CD14-positive monocyte (primary cell): ENCODE results near the gene SMIM43. TPM values are rescaled to one million over a fixed set of nuclear protein-coding genes. Genes with fewer than 3 reads are reported as not detected.

Source experiments
- DNase-seq, 3 donors: peaks; one replicate each; pipeline ENCODE4 v3.0.0-alpha.2; 2011 to 2022
- H2AFZ ChIP-seq: 2 replicates; pipeline ENCODE4 v1.6.0; 2012; ENCODE audit warnings: mild to moderate bottlenecking, low read depth, low read length, inconsistent platforms; ENCODE audit not compliant: insufficient read depth, poor library complexity, severe bottlenecking
- H3K27ac ChIP-seq, 2 donors: 1 replicate in 1 of 2; 2 replicates in 1 of 2; pipeline ENCODE4 v1.5.1; 2012 to 2013; ENCODE audit warnings: low read length in 2 of 2, control low read depth in 1 of 2, inconsistent platforms in 1 of 2, low read depth in 1 of 2, mild to moderate bottlenecking in 1 of 2
- H3K27me3 ChIP-seq, 2 donors: one replicate each; pipeline versions ENCODE4 v1.6.0 to v1.6.1; 2011 to 2013; ENCODE audit warnings: low read length in 2 of 2; ENCODE audit not compliant: control insufficient read depth in 2 of 2, insufficient read depth in 2 of 2
- H3K36me3 ChIP-seq, 2 donors: replicated peaks in 1 of 2; 1 replicate in 1 of 2; 2 replicates in 1 of 2; pipeline versions ENCODE4 v1.5.1 to v1.6.1; 2012 to 2013; ENCODE audit warnings: low read length in 2 of 2, control low read depth in 1 of 2, inconsistent platforms in 1 of 2, mild to moderate bottlenecking in 1 of 2; ENCODE audit not compliant: insufficient read depth in 2 of 2, control insufficient read depth in 1 of 2
- H3K4me1 ChIP-seq, 2 donors: 1 replicate in 1 of 2; 2 replicates in 1 of 2; pipeline versions ENCODE4 v1.5.1 to v1.6.1; 2012 to 2013; ENCODE audit warnings: low read length in 2 of 2, control low read depth in 1 of 2, inconsistent platforms in 1 of 2, mild to moderate bottlenecking in 1 of 2, moderate library complexity in 1 of 2; ENCODE audit not compliant: insufficient read depth in 2 of 2, control insufficient read depth in 1 of 2
- H3K4me2 ChIP-seq: replicated peaks from 2 replicates; pipeline ENCODE3; 2012; ENCODE audit warnings: low read length, moderate library complexity, mild to moderate bottlenecking; ENCODE audit not compliant: poor library complexity, severe bottlenecking; ENCODE audit errors: extremely low read depth
- H3K4me3 ChIP-seq, 3 experiments: fragments of 200-600 bp in 1 of 3; sonication (generic) in 1 of 3; replicated peaks in 1 of 3; 1 replicate in 2 of 3; 2 replicates in 1 of 3; pipeline ENCODE4 v1.5.1; 2011 to 2013; ENCODE audit warnings: low read length in 3 of 3, mild to moderate bottlenecking in 3 of 3, control low read depth in 2 of 3, low read depth in 2 of 3, inconsistent platforms in 1 of 3, moderate library complexity in 1 of 3
- H3K79me2 ChIP-seq: 2 replicates; pipeline ENCODE4 v1.6.0; 2012; ENCODE audit warnings: mild to moderate bottlenecking, control low read depth, inconsistent platforms, low read length, moderate library complexity; ENCODE audit not compliant: insufficient read depth
- H3K9ac ChIP-seq: 2 replicates; pipeline ENCODE4 v1.6.0; 2017; ENCODE audit warnings: low read length, mild to moderate bottlenecking; ENCODE audit not compliant: insufficient read depth, poor library complexity, severe bottlenecking
- H3K9me3 ChIP-seq, 2 donors: replicated peaks in 1 of 2; 1 replicate in 1 of 2; 2 replicates in 1 of 2; pipeline versions ENCODE4 v1.5.1 to v1.6.1; 2012 to 2013; ENCODE audit warnings: low read length in 2 of 2, control low read depth in 1 of 2; ENCODE audit not compliant: control insufficient read depth in 1 of 2, insufficient read depth in 1 of 2
- H4K20me1 ChIP-seq: 2 replicates; pipeline ENCODE4 v1.6.0; 2012; ENCODE audit warnings: mild to moderate bottlenecking, low read length, control low read depth, moderate library complexity; ENCODE audit not compliant: insufficient read depth
- H3K27ac Mint-ChIP-seq, 7 donors: one replicate each; pipeline ENCODE4 v1.8.0; 2020; ENCODE audit warnings: mild to moderate bottlenecking in 7 of 7, mixed read lengths in 7 of 7, moderate library complexity in 6 of 7, inconsistent platforms in 2 of 7
- H3K27me3 Mint-ChIP-seq, 3 donors: one replicate each; pipeline ENCODE4 v1.8.0; 2021 to 2022; ENCODE audit warnings: low read depth in 3 of 3, mild to moderate bottlenecking in 3 of 3, mixed read lengths in 3 of 3, moderate library complexity in 3 of 3, inconsistent platforms in 1 of 3
- H3K36me3 Mint-ChIP-seq, 2 donors: one replicate each; pipeline ENCODE4 v1.8.0; 2020; ENCODE audit warnings: mixed read lengths in 2 of 2, inconsistent platforms in 1 of 2, mild to moderate bottlenecking in 1 of 2
- H3K4me1 Mint-ChIP-seq: one replicate; pipeline ENCODE4 v1.8.0; 2020; ENCODE audit warnings: mild to moderate bottlenecking, mixed read lengths
- H3K4me3 Mint-ChIP-seq, 2 donors: one replicate each; pipeline ENCODE4 v1.8.0; 2020; ENCODE audit warnings: mild to moderate bottlenecking in 2 of 2, mixed read lengths in 2 of 2, moderate library complexity in 1 of 2
- H3K9me3 Mint-ChIP-seq, 7 donors: one replicate each; pipeline ENCODE4 v1.8.0; 2020 to 2022; ENCODE audit warnings: mixed read lengths in 7 of 7, mild to moderate bottlenecking in 6 of 7, moderate library complexity in 6 of 7, inconsistent platforms in 2 of 7
- CTCF ChIP-seq: fragments of 200-600 bp; IDR thresholded peaks from one replicate; pipeline ENCODE4 v1.8.0; 2022; ENCODE audit warnings: antibody characterized with exemption, mild to moderate bottlenecking
- WGBS: methylation state at CpG from one replicate; pipeline ENCODE4 v1.1.5; 2013; ENCODE audit warnings: missing lambda C conversion rate; ENCODE audit not compliant: insufficient coverage; 5-methylcytosine and 5-hydroxymethylcytosine counted together
- intact Hi-C, 2 donors: fragments of 100-400 bp; cut with micrococcal nuclease; formaldehyde crosslinking; loops; one replicate each; pipeline versions ENCODE4 v1.15.0 to v1.15.1; 2023
- polyA plus RNA-seq, 3 donors: library from polyadenylated mRNA; depleted of rRNA in 1 of 3; unstranded in 2 of 3; stranded (reverse) in 1 of 3; fragments of 300-500 nt in 2 of 3; fragments of >200 nt in 1 of 3; fragmentation: Illumina TruSeq in 2 of 3; gene quantifications; 1 replicate in 2 of 3; 2 replicates in 1 of 3; pipeline ENCODE4 v1.2.3, GENCODE V29; 2012 to 2021

SMIM43 gene
- polyA plus RNA-seq, 3 donors: not detected

- DNase-seq: peak; percentile 90 to 97 (median 96)
- H3K4me3 Mint-ChIP-seq: peak within 1 kb of the TSS; percentile 87 to 95
- peak within 1 kb of the TSS; percentile 96 for H3K4me2 ChIP-seq
- H3K9me3 Mint-ChIP-seq: no peaks in the 10 kb centered on the region
- peak within 1 kb of the TSS; percentile 93 to 99 (median 98) for H3K27ac Mint-ChIP-seq
- no peaks in the 10 kb centered on the region for H4K20me1 ChIP-seq
- peaks cover 36% of the 10 kb centered on the region for H3K79me2 ChIP-seq
- H3K4me3 ChIP-seq: peak within 1 kb of the TSS; percentile 69 to 95 (median 74)
- peak within 1 kb of the TSS; percentile 75 to 95 for H3K27ac ChIP-seq
- no peaks in the 10 kb centered on the region for H3K27me3 ChIP-seq
- WGBS: under 1% methylated on average over 33 of the region's 48 CpGs
- peaks cover 17 to 30% of the 10 kb centered on the region in 2 donors for H3K4me1 ChIP-seq
- H3K9me3 ChIP-seq: no peaks in the 10 kb centered on the region
- peak within 1 kb of the TSS; percentile 79 for H3K9ac ChIP-seq
- peaks cover 22 to 27% of the 10 kb centered on the region in 2 donors for H3K36me3 Mint-ChIP-seq
- peaks cover 2 to 3% (median 2%) of the 10 kb centered on the region in 3 donors for H3K27me3 Mint-ChIP-seq
- peaks cover 28 to 35% of the 10 kb centered on the region in 2 donors for H3K36me3 ChIP-seq
- intact Hi-C loops: loop anchor here (2.0 to 5.0 kb wide), 2 partner anchors 22 to 104 kb away; partner anchors contain the start of genes CCNA2 (in 2 of the 2) and ANXA5 (in 1 of the 2)
- peak within 1 kb of the TSS; percentile 99 for H2AFZ ChIP-seq
- no peak for TF ChIP-seq CTCF
- H3K4me1 Mint-ChIP-seq: peaks cover 23% of the 10 kb centered on the region
Measured at GRCh38 chr4:121800961-121801714, 36.2 kb upstream of the SMIM43 start, which contains the start of gene EXOSC9. Gene EXOSC9, plus strand, starts transcription at chr4:121801323. Its CDS starts 102 bp downstream, at chr4:121801425.

- Mint-ChIP-seq H3K4me3 (peak overlapping the region; percentile 87 to 95), H3K27ac (peak overlapping the region; percentile 93 to 99 (median 98)), H3K4me1 (peaks cover 23% of the 10 kb centered on the region), H3K36me3 (peaks cover 18 to 22% of the 10 kb centered on the region in 2 donors), H3K27me3 (peaks cover 2 to 5% (median 3%) of the 10 kb centered on the region in 3 donors), H3K9me3 (no peaks in the 10 kb centered on the region)
- no peaks in the 10 kb centered on the region for H3K9me3 ChIP-seq
- TF ChIP-seq CTCF: no peak
- no peaks in the 10 kb centered on the region for H3K27me3 ChIP-seq
- peaks cover 17 to 30% of the 10 kb centered on the region in 2 donors for H3K4me1 ChIP-seq
- H4K20me1 ChIP-seq: no peaks in the 10 kb centered on the region
- 71% methylated on average over 3 of the region's 8 CpGs for WGBS
- peaks cover 36% of the 10 kb centered on the region for H3K79me2 ChIP-seq
- H3K4me3 ChIP-seq: peak overlapping the region; percentile 69 to 95 (median 74)
- peak overlapping the region; percentile 79 for H3K9ac ChIP-seq
- intact Hi-C loops: loop anchor here (2.0 to 5.0 kb wide), 2 partner anchors 22 to 103 kb away; partner anchors contain the start of genes CCNA2 (in 2 of the 2) and ANXA5 (in 1 of the 2)
- peak in 1 of 3 donors; percentile 5 for DNase-seq
- H2AFZ ChIP-seq: peak overlapping the region; percentile 99
- H3K36me3 ChIP-seq: peaks cover 25 to 30% of the 10 kb centered on the region in 2 donors
- peak overlapping the region; percentile 75 to 95 for H3K27ac ChIP-seq
- H3K4me2 ChIP-seq: peak overlapping the region; percentile 96
Measured at GRCh38 chr4:121800638-121800960, 35.6 kb upstream of the SMIM43 start.
